ENCODE data around the gene TESK1.

The TESK1 gene

GRCh38 chr9:35575478-35575877 lies 29.6 kb upstream of the TESK1 start:
- TF ChIP-seq YY1 (IDR thresholded peaks at IDR 0.05; ENCODE audit: low read depth), result no peak
- TF ChIP-seq FOXM1 (IDR thresholded peaks at IDR 0.05; ENCODE audit: borderline replicate concordance, low read depth), result no peak
- TF ChIP-seq CEBPB (IDR thresholded peaks at IDR 0.05), result no peak
- no peak for TF ChIP-seq EP300 (IDR thresholded peaks at IDR 0.05; ENCODE audit: borderline replicate concordance)
- no peak for TF ChIP-seq TEAD4 (IDR thresholded peaks at IDR 0.05)
- TF ChIP-seq RAD21 (IDR thresholded peaks at IDR 0.05; ENCODE audit: low read depth), result no peak
- no peak for TF ChIP-seq TCF12 (IDR thresholded peaks at IDR 0.05; ENCODE audit: low read depth)
- TF ChIP-seq TAF1 (IDR thresholded peaks at IDR 0.05; ENCODE audit: low read depth), result no peak

- TF ChIP-seq ZBTB7A (IDR thresholded peaks at IDR 0.05; ENCODE audit: low read depth) (no peak), RAD21 (IDR thresholded peaks at IDR 0.05; ENCODE audit: low read depth) (no peak), EP300 (IDR thresholded peaks at IDR 0.05; ENCODE audit: borderline replicate concordance) (no peak), YY1 (IDR thresholded peaks at IDR 0.05; ENCODE audit: low read depth) (no peak), NFIC (IDR thresholded peaks at IDR 0.05) (no peak), MAX (IDR thresholded peaks at IDR 0.05) (no peak), USF1 (IDR thresholded peaks at IDR 0.05) (no peak), CREB1 (IDR thresholded peaks at IDR 0.05; ENCODE audit: low read depth) (no peak), REST (IDR thresholded peaks at IDR 0.05; ENCODE audit: low read depth) (no peak), CEBPB (IDR thresholded peaks at IDR 0.05) (no peak), TCF12 (IDR thresholded peaks at IDR 0.05; ENCODE audit: low read depth) (no peak), TAF1 (IDR thresholded peaks at IDR 0.05; ENCODE audit: low read depth) (no peak)
These were observed 27.6 kb upstream of the TESK1 start for GRCh38 chr9:35577486-35577885.

GRCh38 chr9:35579130-35579529 lies 25.9 kb upstream of the TESK1 start:
- TF ChIP-seq TEAD4 (IDR thresholded peaks at IDR 0.05) (no peak), EGR1 (IDR thresholded peaks at IDR 0.05) (no peak), YY1 (IDR thresholded peaks at IDR 0.05; ENCODE audit: low read depth) (no peak), TCF12 (IDR thresholded peaks at IDR 0.05; ENCODE audit: low read depth) (no peak), ZBTB7A (IDR thresholded peaks at IDR 0.05; ENCODE audit: low read depth) (no peak), CEBPB (IDR thresholded peaks at IDR 0.05) (no peak), REST (IDR thresholded peaks at IDR 0.05; ENCODE audit: low read depth) (no peak), NFIC (IDR thresholded peaks at IDR 0.05) (no peak), TAF1 (IDR thresholded peaks at IDR 0.05; ENCODE audit: low read depth) (no peak)

GRCh38 chr9:35579659-35580227 lies 25.3 kb upstream of the TESK1 start:
- peak; percentile 34; the same call in 1 of the 2 replicates for TF ChIP-seq RAD21 (IDR thresholded peaks at IDR 0.05; ENCODE audit: low read depth)

GRCh38 chr9:35593581-35593980 lies 11.5 kb upstream of the TESK1 start:
- TF ChIP-seq YY1 (IDR thresholded peaks at IDR 0.05; ENCODE audit: low read depth) (no peak), ZBTB7A (IDR thresholded peaks at IDR 0.05; ENCODE audit: low read depth) (no peak), CEBPB (IDR thresholded peaks at IDR 0.05) (no peak), TCF12 (IDR thresholded peaks at IDR 0.05; ENCODE audit: low read depth) (no peak), USF1 (IDR thresholded peaks at IDR 0.05) (no peak), EGR1 (IDR thresholded peaks at IDR 0.05) (no peak), CREB1 (IDR thresholded peaks at IDR 0.05; ENCODE audit: low read depth) (no peak), NFIC (IDR thresholded peaks at IDR 0.05) (no peak), RAD21 (IDR thresholded peaks at IDR 0.05; ENCODE audit: low read depth) (no peak), TAF1 (IDR thresholded peaks at IDR 0.05; ENCODE audit: low read depth) (no peak), REST (IDR thresholded peaks at IDR 0.05; ENCODE audit: low read depth) (no peak)
